Activated B cell treated with CpG ODN at 0.5 μM for 24 hours (primary cell): ENCODE results near the gene TECPR1. TPM values are rescaled to one million over a fixed set of nuclear protein-coding genes. Genes with fewer than 3 reads are reported as not detected.

Source experiments
- ATAC-seq: fragments of 200-7000 bp; cut with Tn5 transposase; one replicate; pipeline ENCODE4 v1.10.0; 2021; ENCODE audit warnings: low read depth, mild to moderate bottlenecking, moderate library complexity
- CTCF ChIA-PET: fragments of 350-600 bp; sonication (Branson Sonifier 250); formaldehyde crosslinking; loops from one replicate; lab custom pipeline; 2021; ENCODE audit warnings: antibody characterized with exemption; lab: Charles Lee
- POLR2A ChIA-PET: fragments of 350-600 bp; sonication (Branson Sonifier 250); formaldehyde crosslinking; loops from one replicate; lab custom pipeline; 2021; ENCODE audit warnings: antibody characterized with exemption; lab: Charles Lee
- DNase-seq: peaks from one replicate; pipeline ENCODE4 v3.0.0; 2022
- H3K27ac Mint-ChIP-seq: one replicate; pipeline ENCODE4 v1.8.0; 2020; ENCODE audit warnings: mixed read lengths
- H3K27me3 Mint-ChIP-seq: one replicate; pipeline ENCODE4 v1.8.0; 2021; ENCODE audit warnings: mixed read lengths
- H3K36me3 Mint-ChIP-seq: one replicate; pipeline ENCODE4 v1.8.0; 2021; ENCODE audit warnings: low read depth, mixed read lengths
- H3K4me1 Mint-ChIP-seq: one replicate; pipeline ENCODE4 v1.8.0; 2021; ENCODE audit warnings: mixed read lengths
- H3K4me3 Mint-ChIP-seq: one replicate; pipeline ENCODE4 v1.8.0; 2020; ENCODE audit warnings: mild to moderate bottlenecking, mixed read lengths
- H3K9me3 Mint-ChIP-seq: one replicate; pipeline ENCODE4 v1.8.0; 2020; ENCODE audit warnings: mixed read lengths
- CTCF ChIP-seq: fragments of 200-600 bp; IDR thresholded peaks from one replicate; pipeline ENCODE4 v1.8.0; 2022; ENCODE audit warnings: antibody characterized with exemption, mild to moderate bottlenecking
- intact Hi-C: fragments of 100-400 bp; cut with micrococcal nuclease; formaldehyde crosslinking; loops from one replicate; pipeline ENCODE4 v1.15.1; 2024
- total RNA-seq: library from RNA; stranded (reverse); gene quantifications from 2 replicates; pipeline ENCODE4 v1.2.3, GENCODE V29; 2022

The TECPR1 gene
- total RNA-seq, 1 donor from 2014 or later = 34.5 TPM

- peak overlapping the region; percentile 80 for H3K4me3 Mint-ChIP-seq
- intact Hi-C loops = loop anchor here (1.0 to 10.0 kb wide), 15 partner anchors 9 to 1882 kb away; partner anchors contain the start of genes ASNS, BHLHA15, BRI3 and LMTK2
- no peak for TF ChIP-seq CTCF
- DNase-seq = peak; percentile 81
- POLR2A ChIA-PET = interaction anchor here (0.6 to 3.1 kb wide), 17 partner anchors 9 to 1169 kb away, joined by 3 to 20 read pairs (median 5); partner anchors contain the start of genes ASNS, BAIAP2L1, BHLHA15 and BRI3
- ATAC-seq = peak; percentile 87
- CTCF ChIA-PET = interaction anchor here (1.0 to 2.7 kb wide), 5 partner anchors 34 to 97 kb away, joined by 3 to 17 read pairs (median 3); no protein-coding TSS in a partner anchor
- H3K27ac Mint-ChIP-seq = peak overlapping the region; percentile 86
- peaks cover 57% of the 10 kb centered on the region for H3K4me1 Mint-ChIP-seq
- peaks cover 29% of the 10 kb centered on the region for H3K36me3 Mint-ChIP-seq
- H3K27me3 Mint-ChIP-seq = peaks cover 3% of the 10 kb centered on the region
- H3K9me3 Mint-ChIP-seq = no peaks in the 10 kb centered on the region
Measured at GRCh38 chr7:98202367-98203195, 49.5 kb downstream of the TECPR1 start.

GRCh38 chr7:98200364-98200763 is 51.7 kb downstream of the TECPR1 start:
- Mint-ChIP-seq H3K27ac (peak overlapping the region; percentile 1), H3K4me1 (peaks cover 57% of the 10 kb centered on the region), H3K4me3 (peak overlapping the region; percentile 29), H3K36me3 (peaks cover 20% of the 10 kb centered on the region), H3K9me3 (no peaks in the 10 kb centered on the region), H3K27me3 (peaks cover 10% of the 10 kb centered on the region)
- DNase-seq (no peak), ATAC-seq (peak; percentile 2)
- POLR2A ChIA-PET = no interaction called here
- intact Hi-C loops = loop anchor here (10.0 kb wide), 1 partner anchor 604 kb away; no protein-coding TSS in a partner anchor
- no peak for TF ChIP-seq CTCF
- CTCF ChIA-PET = no interaction called here

GRCh38 chr7:98199131-98199530 is 52.9 kb downstream of the TECPR1 start:
- ATAC-seq (no peak), DNase-seq (no peak)
- Mint-ChIP-seq H3K4me1 (peaks cover 52% of the 10 kb centered on the region), H3K9me3 (no peaks in the 10 kb centered on the region), H3K27me3 (peaks cover 7% of the 10 kb centered on the region), H3K36me3 (peaks cover 22% of the 10 kb centered on the region), H3K4me3 (peak overlapping the region; percentile 29), H3K27ac (no peak overlapping the region)
- CTCF ChIA-PET = no interaction called here
- POLR2A ChIA-PET = interaction anchor here (0.7 kb wide), 1 partner anchor 202 kb away, joined by 3 read pairs; the partner anchor contains the start of gene BAIAP2L1
- intact Hi-C loops = no loop called here
- TF ChIP-seq CTCF = no peak

- CTCF ChIA-PET = no interaction called here
- H3K36me3 Mint-ChIP-seq = peaks cover 43% of the 10 kb centered on the region
- H3K9me3 Mint-ChIP-seq = no peaks in the 10 kb centered on the region
- H3K27me3 Mint-ChIP-seq = peaks cover 11% of the 10 kb centered on the region
- no peak for ATAC-seq
- TF ChIP-seq CTCF = no peak
- no peak overlapping the region for H3K4me3 Mint-ChIP-seq
- H3K4me1 Mint-ChIP-seq = peaks cover 30% of the 10 kb centered on the region
- H3K27ac Mint-ChIP-seq = no peak overlapping the region
- no peak for DNase-seq
- intact Hi-C loops = no loop called here
- POLR2A ChIA-PET = no interaction called here
Measured at GRCh38 chr7:98196706-98197605, 55.1 kb downstream of the TECPR1 start.
